Karpas-422 (cell line): ENCODE measurements around the gene LRRC47. TPM values are rescaled to one million over a fixed set of nuclear protein-coding genes. Genes with fewer than 3 reads are reported as not detected.

ENCODE experiments used
- DNase-seq: peaks from one replicate; pipeline ENCODE4 v3.0.0-alpha.2; 2015
- H2AFZ ChIP-seq: fragments of 200-600 bp; sonication (generic); 2 replicates; pipeline ENCODE4 v1.6.1; 2014; ENCODE audit warnings: antibody characterized with exemption, low read length, mixed read lengths
- H3K27ac ChIP-seq: fragments of 200-600 bp; sonication (generic); 2 replicates; pipeline ENCODE4 v1.5.1; 2014; ENCODE audit warnings: mild to moderate bottlenecking, low read length, moderate library complexity
- H3K27me3 ChIP-seq: fragments of 200-600 bp; sonication (generic); 2 replicates; pipeline ENCODE4 v1.6.1; 2014; ENCODE audit warnings: low read length, mixed read lengths
- H3K36me3 ChIP-seq: fragments of 200-600 bp; sonication (generic); 2 replicates; pipeline ENCODE4 v1.6.1; 2014; ENCODE audit warnings: low read length, mixed read lengths; ENCODE audit not compliant: insufficient read depth
- H3K4me1 ChIP-seq: fragments of 200-600 bp; sonication (generic); 2 replicates; pipeline ENCODE4 v1.6.1; 2014; ENCODE audit warnings: mild to moderate bottlenecking, low read length, mixed read lengths
- H3K4me2 ChIP-seq: fragments of 200-600 bp; sonication (generic); 2 replicates; pipeline ENCODE4 v1.6.1; 2014; ENCODE audit warnings: low read length, low read depth, mild to moderate bottlenecking; ENCODE audit not compliant: poor library complexity, severe bottlenecking
- H3K4me3 ChIP-seq: fragments of 200-600 bp; sonication (generic); 2 replicates; pipeline ENCODE4 v1.5.1; 2014; ENCODE audit warnings: mild to moderate bottlenecking, antibody characterized with exemption, low read length, mixed read lengths
- H3K79me2 ChIP-seq: fragments of 200-600 bp; sonication (generic); 2 replicates; pipeline ENCODE4 v1.6.1; 2014; ENCODE audit warnings: mild to moderate bottlenecking, low read length, mixed read lengths
- H3K9ac ChIP-seq: fragments of 200-600 bp; sonication (generic); 2 replicates; pipeline ENCODE4 v1.6.0; 2014; ENCODE audit warnings: low read length
- H3K9me2 ChIP-seq: fragments of 200-600 bp; sonication (generic), shearing (Covaris generic); replicated peaks from 2 replicates; pipeline ENCODE4 v1.6.0; 2014; ENCODE audit warnings: mild to moderate bottlenecking, low read length, moderate library complexity; ENCODE audit not compliant: insufficient read depth
- H3K9me3 ChIP-seq: fragments of 300-700, 200-600 bp; sonication (generic); 2 replicates; pipeline ENCODE4 v1.6.1; 2014; ENCODE audit warnings: low read length, mixed read lengths
- H4K20me1 ChIP-seq: fragments of 200-600 bp; sonication (generic); 2 replicates; pipeline ENCODE4 v1.6.1; 2014; ENCODE audit warnings: mild to moderate bottlenecking, antibody characterized with exemption, low read length, low read depth; ENCODE audit not compliant: insufficient read depth
- total RNA-seq: library from RNA; depleted of rRNA; stranded (reverse); fragments of >200 nt; shearing (Covaris generic); gene quantifications from 2 replicates; pipeline ENCODE4 v1.2.3, GENCODE V29; 2014; ENCODE audit warnings: low replicate concordance

The LRRC47 gene
- total RNA-seq, 1 experiment from 2014 or later: 10.2 TPM

DNA sequence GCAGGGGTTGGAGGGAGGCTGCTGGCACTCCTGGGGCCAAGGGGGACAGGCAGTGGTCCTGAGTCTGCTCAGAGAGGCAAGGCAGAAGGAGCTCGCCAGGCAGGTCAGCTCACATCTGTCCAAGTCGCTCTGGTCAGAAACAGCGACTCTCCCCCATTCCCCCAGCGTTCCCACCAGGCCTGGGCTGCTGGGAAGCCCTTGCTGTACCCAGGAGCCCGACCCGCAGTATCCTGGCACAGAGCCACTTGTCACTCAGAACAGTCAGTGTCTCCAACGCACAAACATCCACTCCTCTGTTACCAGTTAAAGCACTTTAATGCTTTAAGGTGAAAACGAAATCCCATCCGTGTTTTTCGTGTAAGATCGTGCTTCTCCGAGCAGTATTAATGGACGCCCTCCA lies 60.6 kb downstream of the LRRC47 start:
- no peaks in the 10 kb centered on the region for H4K20me1 ChIP-seq
- H3K4me3 ChIP-seq: no peak overlapping the region
- H3K27ac ChIP-seq: no peak overlapping the region
- H3K4me2 ChIP-seq: no peak overlapping the region
- H3K36me3 ChIP-seq: no peaks in the 10 kb centered on the region
- no peaks in the 10 kb centered on the region for H3K9me3 ChIP-seq
- no peaks in the 10 kb centered on the region for H3K9me2 ChIP-seq
- no peaks in the 10 kb centered on the region for H3K4me1 ChIP-seq
- H3K79me2 ChIP-seq: no peaks in the 10 kb centered on the region
- no peaks in the 10 kb centered on the region for H3K27me3 ChIP-seq
- H3K9ac ChIP-seq: no peak overlapping the region
- DNase-seq: no peak
- no peak overlapping the region for H2AFZ ChIP-seq

DNA sequence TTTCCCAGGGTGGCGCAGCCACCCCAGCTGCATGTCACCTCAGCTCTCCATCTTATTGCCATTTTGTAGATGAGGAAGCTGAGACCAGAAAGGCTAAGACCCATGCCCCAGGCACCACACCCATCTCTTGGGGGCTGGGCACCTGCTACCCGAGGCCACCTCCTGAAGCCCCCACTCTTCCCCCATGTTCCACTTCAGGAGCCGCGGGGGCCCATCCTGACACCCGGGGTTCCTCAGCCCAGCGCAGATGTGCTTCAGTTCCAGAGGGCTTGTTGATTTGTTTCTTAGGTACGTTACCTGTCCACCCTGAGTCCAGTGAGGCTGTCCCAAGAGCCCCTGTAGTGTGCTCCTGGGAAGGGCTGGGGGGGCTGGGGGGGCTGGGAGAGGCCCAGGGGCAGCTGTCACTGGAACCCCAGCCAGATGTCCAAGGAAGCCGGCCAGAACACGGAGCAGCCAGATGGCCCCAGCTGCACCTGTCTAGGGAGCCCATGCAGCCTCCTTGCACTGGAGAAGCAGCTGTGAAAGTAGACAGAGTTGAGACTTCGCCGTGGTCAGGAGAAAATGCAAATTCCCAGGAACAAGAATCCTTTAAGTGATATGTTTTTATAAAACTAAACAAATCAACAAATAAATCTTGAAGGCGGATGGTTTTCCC lies 61.1 kb downstream of the LRRC47 start:
- Histone ChIP-seq H3K9me2 (no peaks in the 10 kb centered on the region), H2AFZ (no peak overlapping the region), H3K27me3 (no peaks in the 10 kb centered on the region), H3K4me3 (no peak overlapping the region), H3K79me2 (no peaks in the 10 kb centered on the region), H3K9ac (no peak overlapping the region), H3K4me1 (no peaks in the 10 kb centered on the region), H3K9me3 (no peaks in the 10 kb centered on the region), H3K27ac (no peak overlapping the region), H4K20me1 (no peaks in the 10 kb centered on the region), H3K36me3 (no peaks in the 10 kb centered on the region), H3K4me2 (no peak overlapping the region)
- no peak for DNase-seq

DNA sequence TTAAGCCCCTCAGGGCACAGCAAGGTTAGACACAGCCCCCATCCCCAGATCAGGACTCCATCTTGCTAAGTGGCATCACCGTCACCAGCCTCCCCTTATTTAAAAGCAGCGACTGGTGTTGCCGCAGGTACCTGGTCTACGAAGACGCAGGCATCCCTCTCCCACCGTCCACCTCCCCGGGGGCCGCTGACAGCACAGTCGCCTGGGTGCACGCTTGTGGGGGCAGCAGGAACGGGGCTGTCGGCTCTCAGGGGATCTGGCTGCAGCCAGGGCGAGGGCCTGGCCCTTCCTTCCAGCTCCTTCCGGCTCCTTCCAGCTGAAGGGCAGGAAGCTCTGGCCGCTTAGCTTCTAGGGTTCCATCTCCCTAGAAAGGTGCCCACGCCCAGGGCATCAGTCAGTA lies 61.7 kb downstream of the LRRC47 start:
- Histone ChIP-seq H3K4me2 (no peak overlapping the region), H3K79me2 (no peaks in the 10 kb centered on the region), H3K27me3 (no peaks in the 10 kb centered on the region), H3K27ac (no peak overlapping the region), H4K20me1 (no peaks in the 10 kb centered on the region), H2AFZ (no peak overlapping the region), H3K36me3 (no peaks in the 10 kb centered on the region), H3K4me1 (no peaks in the 10 kb centered on the region), H3K9me3 (no peaks in the 10 kb centered on the region), H3K9me2 (no peaks in the 10 kb centered on the region), H3K9ac (no peak overlapping the region), H3K4me3 (no peak overlapping the region)
- DNase-seq: no peak

DNA sequence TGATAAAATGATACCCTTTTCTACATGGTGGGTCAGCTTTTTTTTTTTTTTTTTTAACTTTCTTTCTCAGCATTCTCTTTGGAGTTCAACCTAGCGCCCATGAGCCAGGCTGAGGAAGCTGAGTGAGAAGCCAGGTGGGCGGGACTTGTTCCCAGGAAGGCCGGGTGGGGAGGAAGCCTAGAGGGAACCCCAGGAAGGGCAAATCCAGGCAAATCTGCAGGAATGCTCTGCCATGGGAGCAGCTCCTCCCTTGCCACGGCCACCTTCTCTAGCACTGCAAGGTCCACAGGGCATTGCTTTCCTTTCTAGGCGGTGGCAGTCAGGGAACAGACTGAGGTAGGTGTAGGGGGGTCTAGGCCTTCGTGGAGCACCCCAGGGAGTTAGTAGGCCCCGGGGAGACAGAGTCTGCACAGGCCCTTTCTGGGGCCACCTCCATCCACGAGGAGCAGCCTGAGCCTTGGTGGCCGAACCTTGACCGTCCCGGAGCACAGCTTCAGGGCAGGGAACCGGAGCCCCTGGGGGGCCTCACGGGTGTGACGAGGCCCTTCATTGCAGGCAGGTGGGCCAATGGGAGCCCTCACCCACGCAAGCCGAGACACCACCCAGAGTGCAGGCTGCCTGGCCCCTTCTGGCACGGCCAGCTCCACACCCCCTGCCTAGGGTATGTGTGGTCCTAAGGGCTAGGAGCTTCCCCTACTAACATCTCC lies 62.3 kb downstream of the LRRC47 start:
- Histone ChIP-seq H3K4me3 (no peak overlapping the region), H2AFZ (no peak overlapping the region), H3K27ac (no peak overlapping the region), H3K4me1 (no peaks in the 10 kb centered on the region), H3K79me2 (no peaks in the 10 kb centered on the region), H3K4me2 (no peak overlapping the region), H3K27me3 (no peaks in the 10 kb centered on the region), H3K36me3 (no peaks in the 10 kb centered on the region), H3K9me3 (no peaks in the 10 kb centered on the region), H3K9ac (no peak overlapping the region), H4K20me1 (no peaks in the 10 kb centered on the region), H3K9me2 (no peaks in the 10 kb centered on the region)
- no peak for DNase-seq

DNA sequence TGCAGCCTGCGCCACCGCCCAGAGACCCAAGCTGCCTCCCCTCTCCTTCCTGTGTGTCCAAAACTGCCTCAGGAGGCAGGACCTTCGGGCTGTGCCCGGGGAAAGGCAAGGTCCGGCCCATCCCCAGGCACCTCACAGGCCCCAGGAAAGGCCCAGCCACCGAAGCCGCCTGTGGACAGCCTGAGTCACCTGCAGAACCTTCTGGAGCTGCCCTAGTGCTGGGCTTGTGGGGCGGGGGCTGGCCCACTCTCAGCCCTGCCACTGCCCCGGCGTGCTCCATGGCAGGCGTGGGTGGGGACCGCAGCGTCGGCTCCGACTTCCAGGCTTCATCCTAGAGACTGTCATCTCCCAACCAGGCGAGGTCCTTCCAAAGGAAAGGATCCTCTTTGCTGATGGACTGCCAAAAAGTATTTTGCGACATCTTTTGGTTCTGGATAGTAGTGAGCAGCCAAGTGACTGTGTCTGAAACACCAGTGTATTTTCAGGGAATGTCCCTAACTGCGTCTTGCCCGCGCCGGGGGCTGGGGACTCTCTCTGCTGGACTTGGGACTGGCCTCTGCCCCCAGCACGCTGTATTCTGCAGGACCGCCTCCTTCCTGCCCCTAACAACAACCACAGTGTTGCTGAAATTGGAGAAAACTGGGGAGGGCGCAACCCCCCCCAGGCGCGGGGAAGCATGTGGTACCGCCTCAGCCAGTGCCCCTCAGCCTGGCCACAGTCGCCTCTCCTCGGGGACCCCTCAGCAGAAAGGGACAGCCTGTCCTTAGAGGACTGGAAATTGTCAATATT lies 63.0 kb downstream of the LRRC47 start:
- no peak overlapping the region for H3K4me2 ChIP-seq
- no peaks in the 10 kb centered on the region for H3K9me3 ChIP-seq
- no peaks in the 10 kb centered on the region for H3K79me2 ChIP-seq
- H3K36me3 ChIP-seq: no peaks in the 10 kb centered on the region
- no peak for DNase-seq
- no peaks in the 10 kb centered on the region for H3K9me2 ChIP-seq
- no peaks in the 10 kb centered on the region for H3K27me3 ChIP-seq
- no peak overlapping the region for H3K9ac ChIP-seq
- no peaks in the 10 kb centered on the region for H3K4me1 ChIP-seq
- H4K20me1 ChIP-seq: no peaks in the 10 kb centered on the region
- no peak overlapping the region for H3K4me3 ChIP-seq
- no peak overlapping the region for H2AFZ ChIP-seq
- no peak overlapping the region for H3K27ac ChIP-seq

DNA sequence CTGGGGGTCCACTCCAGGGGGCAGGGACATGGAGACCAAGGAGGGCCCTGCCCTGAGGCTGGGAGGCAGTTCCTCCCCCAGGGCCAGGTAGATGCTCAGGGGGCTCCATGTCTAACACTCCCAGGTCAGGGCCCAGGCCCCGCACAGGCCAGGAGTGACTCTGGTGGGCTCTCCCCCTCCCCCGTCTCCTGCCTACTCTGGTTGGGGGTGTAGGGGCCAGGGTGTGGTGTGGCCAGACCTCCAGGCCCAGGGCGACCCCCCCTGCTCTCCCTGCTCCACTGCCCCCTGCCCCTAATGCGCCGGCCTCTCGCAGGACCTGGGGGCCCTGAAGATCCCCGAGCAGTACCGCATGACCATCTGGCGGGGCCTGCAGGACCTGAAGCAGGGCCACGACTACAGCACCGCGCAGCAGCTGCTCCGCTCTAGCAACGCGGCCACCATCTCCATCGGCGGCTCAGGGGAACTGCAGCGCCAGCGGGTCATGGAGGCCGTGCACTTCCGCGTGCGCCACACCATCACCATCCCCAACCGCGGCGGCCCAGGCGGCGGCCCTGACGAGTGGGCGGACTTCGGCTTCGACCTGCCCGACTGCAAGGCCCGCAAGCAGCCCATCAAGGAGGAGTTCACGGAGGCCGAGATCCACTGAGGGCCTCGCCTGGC lies 63.7 kb downstream of the LRRC47 start:
- H2AFZ ChIP-seq: no peak overlapping the region
- DNase-seq: no peak

DNA sequence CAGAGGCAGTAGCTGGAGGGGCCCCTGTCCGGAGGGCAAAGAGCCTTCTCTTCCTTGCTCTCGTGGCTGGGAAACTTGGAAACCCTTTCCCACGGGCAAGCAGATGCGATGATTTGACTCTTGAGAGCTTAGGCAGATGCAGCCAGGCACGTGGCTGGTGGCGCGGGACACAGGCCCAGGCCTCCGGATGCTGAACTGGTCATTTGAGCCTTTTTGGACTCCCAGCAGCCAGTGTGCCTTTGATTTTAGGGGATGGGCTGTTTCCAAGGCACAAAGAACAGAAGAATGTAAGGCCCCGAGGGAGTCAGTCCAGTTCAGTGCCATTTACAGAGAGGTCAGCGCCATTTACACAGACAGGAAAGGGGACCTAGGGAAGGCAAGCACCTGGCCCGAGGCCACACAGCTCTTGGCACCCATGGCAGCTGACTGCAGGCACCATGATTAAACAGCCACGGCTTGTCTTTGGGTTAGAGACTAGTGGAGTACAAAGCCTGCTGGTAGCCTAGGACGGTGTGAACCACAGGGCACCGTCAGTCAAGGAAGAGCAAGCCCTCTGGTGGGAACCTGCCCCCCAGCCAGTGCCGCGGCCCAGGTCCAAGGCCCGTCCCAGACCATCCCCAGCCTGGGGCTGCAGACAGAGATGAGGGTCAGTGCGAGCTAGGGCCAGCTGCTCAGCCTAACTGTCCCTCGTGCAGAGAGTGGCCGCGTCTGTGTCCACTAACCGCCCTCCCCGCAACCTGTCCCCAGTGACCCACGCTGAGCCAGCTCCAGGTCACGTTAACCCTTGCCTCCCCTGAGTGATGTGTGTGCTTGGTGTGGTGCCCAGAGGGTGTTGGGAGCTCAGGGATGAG lies 64.5 kb downstream of the LRRC47 start:
- Histone ChIP-seq H3K9me3 (no peaks in the 10 kb centered on the region), H3K9ac (no peak overlapping the region), H4K20me1 (no peaks in the 10 kb centered on the region), H3K9me2 (no peaks in the 10 kb centered on the region), H3K27me3 (no peaks in the 10 kb centered on the region), H3K36me3 (no peaks in the 10 kb centered on the region), H3K4me1 (no peaks in the 10 kb centered on the region), H3K27ac (no peak overlapping the region), H3K4me2 (no peak overlapping the region), H3K4me3 (no peak overlapping the region), H3K79me2 (no peaks in the 10 kb centered on the region), H2AFZ (no peak overlapping the region)
- DNase-seq: no peak

More for the DNA sequence above, 63.7 kb downstream of the LRRC47 start:
- H3K4me3 ChIP-seq: no peak overlapping the region
- no peaks in the 10 kb centered on the region for H4K20me1 ChIP-seq
- no peaks in the 10 kb centered on the region for H3K9me3 ChIP-seq
- no peaks in the 10 kb centered on the region for H3K79me2 ChIP-seq
- no peaks in the 10 kb centered on the region for H3K9me2 ChIP-seq
- no peak overlapping the region for H3K4me2 ChIP-seq
- no peaks in the 10 kb centered on the region for H3K4me1 ChIP-seq
- no peak overlapping the region for H3K27ac ChIP-seq
- H3K27me3 ChIP-seq: no peaks in the 10 kb centered on the region
- H3K36me3 ChIP-seq: no peaks in the 10 kb centered on the region
- H3K9ac ChIP-seq: no peak overlapping the region
